Skin epidermis (tissue), 12 donors: ENCODE data around the gene CXorf49.
"Not testable (repeated sequence)": the region's sequence is repeated elsewhere in the genome, so short reads cannot be mapped to it uniquely, and the experiment has no call there.

ENCODE experiments used
- H3K27ac ChIP-seq, 21 experiments: fragments of 200-600 bp; sonication (generic) in 11 of 21; one replicate each; pipeline ENCODE4 v1.5.0; 2020; ENCODE audit warnings: mild to moderate bottlenecking in 3 of 21, inconsistent platforms in 2 of 21, moderate library complexity in 2 of 21
- H3K4me3 ChIP-seq, 7 experiments: fragments of 200-600 bp; sonication (generic) in 2 of 7; one replicate each; pipeline ENCODE4 v1.5.0; 2020; ENCODE audit warnings: inconsistent platforms in 2 of 7, mild to moderate bottlenecking in 2 of 7, moderate library complexity in 1 of 7

The CXorf49 gene

GRCh38 chrX:71718185-71718584 lies at the start of gene CXorf49:
Gene CXorf49 (minus strand): TSS chrX:71718285. CDS start chrX:71718151, 134 bp downstream.
- not testable (repeated sequence) for H3K4me3 ChIP-seq, H3K27ac ChIP-seq

- not testable (repeated sequence) for H3K27ac ChIP-seq, H3K4me3 ChIP-seq
These were observed 49.0 kb upstream of the CXorf49 start for GRCh38 chrX:71767134-71767533.

GRCh38 chrX:71765613-71766012 lies 47.5 kb upstream of the CXorf49 start:
- not testable (repeated sequence) for H3K27ac ChIP-seq, H3K4me3 ChIP-seq

GRCh38 chrX:71764832-71765231 lies 46.7 kb upstream of the CXorf49 start:
- H3K27ac ChIP-seq, H3K4me3 ChIP-seq: not testable (repeated sequence)

- not testable (repeated sequence) for H3K4me3 ChIP-seq, H3K27ac ChIP-seq
These were observed 45.0 kb upstream of the CXorf49 start, which contains the start of gene CXorf49B for GRCh38 chrX:71763049-71763448. Gene CXorf49B (plus strand): TSS chrX:71763349. CDS start chrX:71763424, 75 bp downstream.

- not testable (repeated sequence) for H3K27ac ChIP-seq, H3K4me3 ChIP-seq
These were observed 42.7 kb upstream of the CXorf49 start for GRCh38 chrX:71760688-71761281.

- not testable (repeated sequence) for H3K4me3 ChIP-seq, H3K27ac ChIP-seq
These were observed 2.3 kb upstream of the CXorf49 start for GRCh38 chrX:71720289-71720886.

- H3K27ac ChIP-seq, H3K4me3 ChIP-seq: not testable (repeated sequence)
These were observed 1.1 kb upstream of the CXorf49 start for GRCh38 chrX:71719195-71719594.

- H3K4me3 ChIP-seq, H3K27ac ChIP-seq: not testable (repeated sequence)
These were observed 1.8 kb downstream of the CXorf49 start for GRCh38 chrX:71716323-71716722.

- H3K27ac ChIP-seq, H3K4me3 ChIP-seq: not testable (repeated sequence)
These were observed 2.5 kb downstream of the CXorf49 start for GRCh38 chrX:71715551-71715950.

- H3K27ac ChIP-seq, H3K4me3 ChIP-seq: not testable (repeated sequence)
These were observed 4.0 kb downstream of the CXorf49 start for GRCh38 chrX:71714064-71714463.

- H3K4me3 ChIP-seq, H3K27ac ChIP-seq: not testable (repeated sequence)
These were observed 15.2 kb downstream of the CXorf49 start for GRCh38 chrX:71702853-71703252.

- not testable (repeated sequence) for H3K4me3 ChIP-seq, H3K27ac ChIP-seq
These were observed 19.1 kb downstream of the CXorf49 start for GRCh38 chrX:71699023-71699344.

- H3K4me3 ChIP-seq, H3K27ac ChIP-seq: not testable (repeated sequence)
These were observed 19.6 kb downstream of the CXorf49 start for GRCh38 chrX:71698299-71699022.

- not testable (repeated sequence) for H3K27ac ChIP-seq
These were observed 20.4 kb downstream of the CXorf49 start for GRCh38 chrX:71697466-71698298.

GRCh38 chrX:71696641-71697465 lies 21.2 kb downstream of the CXorf49 start:
- H3K27ac ChIP-seq, H3K4me3 ChIP-seq: not testable (repeated sequence)

More at GRCh38 chrX:71697466-71698298, 20.4 kb downstream of the CXorf49 start:
- H3K4me3 ChIP-seq = not testable (repeated sequence)

- Histone ChIP-seq H3K4me3 (no peak overlapping the region), H3K27ac (no peak overlapping the region)
These were observed 38.4 kb downstream of the CXorf49 start for GRCh38 chrX:71679575-71680207.

- not testable (repeated sequence) for H3K4me3 ChIP-seq, H3K27ac ChIP-seq
These were observed 40.9 kb downstream of the CXorf49 start for GRCh38 chrX:71677195-71677594.
